Ovary (tissue), 10 donors: ENCODE data around the gene GSX2. TPM values are rescaled to one million over a fixed set of nuclear protein-coding genes. Genes with fewer than 3 reads are reported as not detected.
"Not testable (repeated sequence)": the region's sequence is repeated elsewhere in the genome, so short reads cannot be mapped to it uniquely, and the experiment has no call there.

ENCODE experiments used
- DNase-seq, 5 donors: peaks; one replicate each; pipeline ENCODE4 v3.0.0-alpha.2; 2019 to 2020
- H3K27ac ChIP-seq, 2 donors: fragments of 200-600 bp; one replicate each; pipeline versions ENCODE4 v1.5.1 to v1.8.0; 2019 to 2022
- H3K27me3 ChIP-seq: fragments of 200-600 bp; one replicate; pipeline ENCODE4 v1.8.0; 2022
- H3K36me3 ChIP-seq: fragments of 200-600 bp; sonication (generic); one replicate; pipeline ENCODE4 v1.5.1; 2019
- H3K4me1 ChIP-seq: one replicate; pipeline ENCODE4 v1.8.1; 2013; ENCODE audit warnings: mild to moderate bottlenecking, moderate library complexity; ENCODE audit not compliant: insufficient read depth
- H3K4me3 ChIP-seq: fragments of 200-600 bp; sonication (generic); one replicate; pipeline ENCODE4 v1.5.1; 2017
- H3K9me3 ChIP-seq, 2 donors: fragments of 200-600 bp in 1 of 2; sonication (generic) in 1 of 2; one replicate each; pipeline versions ENCODE4 v1.5.1 to v1.8.1; 2013 to 2019; ENCODE audit warnings: mild to moderate bottlenecking in 1 of 2, moderate library complexity in 1 of 2
- EP300 ChIP-seq: sonication (generic); formaldehyde crosslinking; IDR thresholded peaks from one replicate; pipeline ENCODE4 v1.6.1; 2017; ENCODE audit warnings: antibody characterized with exemption
- POLR2A ChIP-seq: fragments of 450-650 bp; IDR thresholded peaks from one replicate; pipeline ENCODE4 v1.6.1; 2017; ENCODE audit warnings: antibody characterized with exemption, mild to moderate bottlenecking, moderate library complexity
- WGBS, 3 donors: extraction: QIAGEN DNeasy Blood & Tissue Kit in 1 of 3; methylation state at CpG; one replicate each; pipeline versions ENCODE4 v1.1.5 to v1.1.7; 2013 to 2017; 5-methylcytosine and 5-hydroxymethylcytosine counted together
- intact Hi-C, 4 donors: fragments of 100-400 bp; cut with DNase I; formaldehyde crosslinking; loops; one replicate each; pipeline versions ENCODE4 v1.11.0 to v1.15.1; 2022 to 2023
- long read RNA-seq, 3 donors: library from polyadenylated mRNA in 2 of 3; unstranded in 2 of 3; transcript quantifications; one replicate each; pipeline ENCODE4 v2.0.0 and lab custom pipeline, GENCODE V29; 2021 to 2026
- polyA plus RNA-seq, 2 donors: library from polyadenylated mRNA; stranded (reverse); fragments of 200-250 nt in 1 of 2; fragments of 350-450 nt in 1 of 2; fragmentation: Illumina TruSeq in 1 of 2; extraction: RNeasy Lipid Tissue Mini Kit (QIAGEN cat#74804) in 1 of 2; gene quantifications; one replicate each; pipeline ENCODE4 v1.2.3, GENCODE V29; 2013 to 2014
- total RNA-seq, 7 donors: library from RNA; depleted of rRNA in 2 of 7; stranded (reverse); fragments of >200 nt in 2 of 7; fragmentation: NEBNext Ultra II Directional in 3 of 7; extraction: Animal tissue kit (Norgen Biotek cat#: 25700) in 3 of 7; gene quantifications; one replicate each; pipeline versions ENCODE4 v1.1.0 to v1.2.4, GENCODE V29; 2016 to 2023
- TF ChIP-seq, protein P1 (sequence below), 3 donors: fragments of 450-650 bp in 2 of 3; fragments of 200-600 bp in 1 of 3; IDR thresholded peaks; one replicate each; pipeline versions ENCODE4 v1.5.1 to v1.8.0; 2016 to 2022; ENCODE audit warnings: antibody characterized with exemption in 3 of 3, mild to moderate bottlenecking in 1 of 3
- donor health status: DM: no; HTN: no; CAD: no; lungs with moderate emphysema.
- donor health status: DM: no; HTN: no; CAD: no.
- donor health status: Bipolar disorder and iron deficiency.
- donor health status: DM: yes; HTN: yes; CAD: no.
- donor health status: DM: no; HTN: no; CAD: no.
- donor health status: DM: yes; HTN: yes; CAD: no.

GSX2 gene
- total RNA-seq (not detected), polyA plus RNA-seq (not detected)
- long read RNA-seq, donor 1, result 0 reads
- long read RNA-seq, donor 2, result 0 reads
- long read RNA-seq, donor 3, result 0 reads

DNA sequence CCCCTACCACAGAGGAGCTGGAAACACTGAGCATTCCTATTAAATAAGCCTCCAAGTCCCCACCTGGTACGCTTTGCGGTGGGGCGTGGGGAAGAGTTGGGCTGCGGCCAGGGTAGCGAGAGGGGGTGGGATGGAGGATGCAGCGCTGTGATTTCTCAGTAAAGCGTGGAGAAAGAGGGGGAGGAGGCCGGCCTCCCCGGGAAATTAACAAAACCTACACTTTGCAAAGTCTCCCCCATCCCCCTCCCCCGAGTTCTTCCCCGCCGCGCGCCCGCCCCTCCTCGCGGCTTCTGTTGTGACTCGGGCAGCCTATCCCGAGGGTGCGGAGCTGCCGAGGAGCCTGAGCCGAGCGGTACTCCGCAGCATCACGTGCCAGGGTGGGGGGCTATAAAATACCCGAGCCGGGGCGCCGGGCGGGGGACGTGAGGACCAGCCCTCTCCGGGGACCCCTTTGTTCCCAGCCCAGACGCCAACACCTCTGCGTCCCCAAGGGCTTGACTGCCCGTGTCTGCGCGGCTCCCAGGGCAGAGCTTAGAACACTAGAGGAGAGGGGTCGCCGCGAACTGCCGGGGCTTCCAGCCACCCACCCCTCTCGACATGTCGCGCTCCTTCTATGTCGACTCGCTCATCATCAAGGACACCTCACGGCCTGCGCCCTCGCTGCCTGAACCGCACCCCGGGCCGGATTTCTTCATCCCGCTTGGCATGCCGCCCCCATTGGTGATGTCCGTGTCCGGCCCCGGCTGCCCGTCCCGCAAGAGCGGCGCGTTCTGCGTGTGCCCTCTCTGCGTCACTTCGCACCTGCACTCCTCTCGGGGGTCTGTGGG lies at the start of gene GSX2:
GSX2 (plus strand) TSS at position 416 of the 827 bp plus-strand sequence; CDS start at position 598, 182 bp downstream.
- Histone ChIP-seq H3K27me3 (no peaks in the 10 kb centered on the region), H3K36me3 (no peaks in the 10 kb centered on the region), H3K4me1 (peaks cover 16% of the 10 kb centered on the region), H3K9me3 (no peaks in the 10 kb centered on the region), H3K27ac (no peak within 1 kb of the TSS), H3K4me3 (no peak within 1 kb of the TSS)
- TF ChIP-seq EP300 (no peak), POLR2A (no peak)
- TF ChIP-seq, protein P1, sequence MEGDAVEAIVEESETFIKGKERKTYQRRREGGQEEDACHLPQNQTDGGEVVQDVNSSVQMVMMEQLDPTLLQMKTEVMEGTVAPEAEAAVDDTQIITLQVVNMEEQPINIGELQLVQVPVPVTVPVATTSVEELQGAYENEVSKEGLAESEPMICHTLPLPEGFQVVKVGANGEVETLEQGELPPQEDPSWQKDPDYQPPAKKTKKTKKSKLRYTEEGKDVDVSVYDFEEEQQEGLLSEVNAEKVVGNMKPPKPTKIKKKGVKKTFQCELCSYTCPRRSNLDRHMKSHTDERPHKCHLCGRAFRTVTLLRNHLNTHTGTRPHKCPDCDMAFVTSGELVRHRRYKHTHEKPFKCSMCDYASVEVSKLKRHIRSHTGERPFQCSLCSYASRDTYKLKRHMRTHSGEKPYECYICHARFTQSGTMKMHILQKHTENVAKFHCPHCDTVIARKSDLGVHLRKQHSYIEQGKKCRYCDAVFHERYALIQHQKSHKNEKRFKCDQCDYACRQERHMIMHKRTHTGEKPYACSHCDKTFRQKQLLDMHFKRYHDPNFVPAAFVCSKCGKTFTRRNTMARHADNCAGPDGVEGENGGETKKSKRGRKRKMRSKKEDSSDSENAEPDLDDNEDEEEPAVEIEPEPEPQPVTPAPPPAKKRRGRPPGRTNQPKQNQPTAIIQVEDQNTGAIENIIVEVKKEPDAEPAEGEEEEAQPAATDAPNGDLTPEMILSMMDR (IDR thresholded peaks at IDR 0.05), result no peak
- 0 to 1% (median 1%) methylated on average over 59 to 66 of the region's 66 CpGs for WGBS, 3 donors
- DNase-seq, result peak in 3 of 5 donors; percentile 28 to 43 (median 36)
- intact Hi-C loops, result no loop called here

DNA sequence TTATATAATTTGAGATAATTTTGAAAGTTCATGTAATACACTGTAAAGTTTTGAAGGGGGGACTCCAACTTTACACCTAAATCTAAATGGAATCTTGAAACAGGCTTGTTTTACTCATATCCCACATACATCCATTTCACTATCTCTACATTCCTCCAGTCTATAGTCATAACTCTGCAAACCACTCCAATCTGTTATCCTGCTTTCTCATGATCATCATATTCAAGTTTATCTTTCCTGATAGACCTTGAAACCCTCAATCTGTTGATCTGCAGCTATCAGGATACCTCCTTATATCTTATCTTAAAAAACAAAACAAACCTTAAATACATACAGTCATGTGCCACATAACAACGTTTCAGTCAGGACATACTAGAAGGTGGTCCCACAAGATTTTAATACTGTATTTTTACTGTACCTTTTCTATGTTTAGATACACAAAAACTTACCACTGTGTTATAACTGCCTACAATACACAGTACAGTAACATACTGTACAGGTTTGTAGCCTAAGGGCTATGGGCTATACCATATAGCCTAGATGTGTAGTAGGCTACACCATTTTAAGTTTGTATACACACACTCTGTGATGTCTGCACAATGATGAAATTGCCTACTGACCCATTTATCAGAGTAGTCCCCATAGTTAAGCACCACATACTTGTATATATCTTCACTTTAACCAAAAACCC lies 49.6 kb upstream of the GSX2 start:
- Histone ChIP-seq H3K9me3 (no peaks in the 10 kb centered on the region), H3K4me1 (peaks cover 1% of the 10 kb centered on the region), H3K4me3 (no peak overlapping the region), H3K36me3 (no peaks in the 10 kb centered on the region), H3K27ac (no peak overlapping the region), H3K27me3 (no peaks in the 10 kb centered on the region)
- no peak for TF ChIP-seq POLR2A
- TF ChIP-seq, protein P1 (IDR thresholded peaks at IDR 0.05), result no peak
- no peak for TF ChIP-seq EP300
- no peak for DNase-seq
- intact Hi-C loops, result no loop called here
- 16 to 38% (median 25%) methylated on average over 1 of the region's 1 CpG for whole genome bisulfite sequencing, 3 donors

DNA sequence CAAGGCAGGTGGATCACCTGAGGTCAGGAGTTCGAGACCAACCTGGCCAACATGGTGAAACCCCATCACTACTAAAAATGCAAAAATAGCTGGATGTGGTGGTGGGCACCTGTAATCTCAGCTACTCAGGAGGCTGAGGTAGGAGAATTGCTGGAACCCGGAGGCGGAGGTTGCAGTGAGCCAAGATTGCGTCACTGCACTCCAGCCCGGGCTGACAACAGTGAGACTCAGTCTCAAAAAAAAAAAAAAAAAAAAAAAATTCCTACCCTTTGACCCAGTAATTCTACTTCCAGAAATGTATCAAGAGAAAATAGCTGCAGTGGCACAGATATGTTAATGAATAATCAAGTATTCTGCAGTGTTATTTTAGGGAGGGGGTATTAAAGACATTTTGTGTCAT lies 46.6 kb upstream of the GSX2 start:
- not testable (repeated sequence) for H3K4me3 ChIP-seq, H3K4me1 ChIP-seq

DNA sequence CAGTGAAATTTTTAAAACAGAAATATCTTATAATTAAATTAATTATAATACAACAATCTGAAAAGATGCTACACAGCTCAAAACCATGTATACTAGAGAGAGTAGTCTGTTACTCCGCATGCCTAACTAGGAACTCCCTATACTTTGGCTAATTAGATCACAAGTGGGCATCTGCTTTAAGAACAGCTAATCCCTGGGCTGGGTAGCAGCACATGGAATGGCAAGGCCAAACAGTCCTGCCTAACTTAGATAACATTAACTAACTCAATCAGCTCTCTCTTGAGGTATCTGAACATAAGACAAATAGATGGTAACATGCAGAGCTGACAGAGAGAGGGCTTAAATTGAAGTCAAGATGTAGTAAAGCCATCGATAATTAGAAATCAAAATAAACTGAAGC lies 45.5 kb upstream of the GSX2 start:
- H3K9me3 ChIP-seq, result no peaks in the 10 kb centered on the region
- 96 to 98% (median 98%) methylated on average over 2 of the region's 2 CpGs for WGBS, 3 donors
- H3K27me3 ChIP-seq, result no peaks in the 10 kb centered on the region
- H3K27ac ChIP-seq, result no peak overlapping the region
- H3K36me3 ChIP-seq, result no peaks in the 10 kb centered on the region
- H3K4me1 ChIP-seq, result peaks cover 4% of the 10 kb centered on the region
- intact Hi-C loops, result no loop called here
- no peak for DNase-seq
- no peak overlapping the region for H3K4me3 ChIP-seq
- TF ChIP-seq POLR2A (no peak), EP300 (no peak)
- TF ChIP-seq, protein P1 (IDR thresholded peaks at IDR 0.05), result no peak

More for the DNA sequence above, 46.6 kb upstream of the GSX2 start:
- H3K9me3 ChIP-seq, intact Hi-C loops, H3K36me3 ChIP-seq, H3K27ac ChIP-seq, H3K27me3 ChIP-seq, DNase-seq: not testable (repeated sequence)
- 80 to 89% (median 87%) methylated on average over 5 of the region's 5 CpGs for WGBS, 3 donors
